HL-60/S4 treated with phorbol 12-myristate 13-acetate at 8.2 ng/mL for 4 days and 3 days (cell line): Measurements from ENCODE around the gene LBX1.
"Not testable (repeated sequence)": the region's sequence is repeated elsewhere in the genome, so short reads cannot be mapped to it uniquely, and the experiment has no call there.

Experiments used
- in situ Hi-C: fragments of 300-500 bp; cut with MboI; formaldehyde crosslinking; loops from 2 replicates; pipeline ENCODE4 v1.15.0; 2022; ENCODE audit warnings: low sequenced_read_pairs

LBX1 gene

GRCh38 chr10:101215397-101216206 lies 13.7 kb downstream of the LBX1 start:
- in situ Hi-C loops = loop anchor here (25.0 kb wide), 1 partner anchor 347 kb away; no protein-coding TSS in a partner anchor

- in situ Hi-C loops = loop anchor here (25.0 kb wide), 1 partner anchor 348 kb away; no protein-coding TSS in a partner anchor
These were observed 14.5 kb downstream of the LBX1 start for GRCh38 chr10:101214446-101215396.

GRCh38 chr10:101208543-101208942 lies 20.7 kb downstream of the LBX1 start:
- in situ Hi-C loops = loop anchor here (25.0 kb wide), 1 partner anchor 354 kb away; no protein-coding TSS in a partner anchor

- in situ Hi-C loops = loop anchor here (25.0 kb wide), 1 partner anchor 355 kb away; no protein-coding TSS in a partner anchor
These were observed 22.2 kb downstream of the LBX1 start for GRCh38 chr10:101207026-101207425.

GRCh38 chr10:101202667-101203066 lies 26.6 kb downstream of the LBX1 start:
- in situ Hi-C loops = loop anchor here (25.0 kb wide), 1 partner anchor 360 kb away; no protein-coding TSS in a partner anchor

GRCh38 chr10:101198326-101198977 lies 30.8 kb downstream of the LBX1 start:
- in situ Hi-C loops = not testable (repeated sequence)

- in situ Hi-C loops = no loop called here
These were observed 33.3 kb downstream of the LBX1 start for GRCh38 chr10:101195921-101196320.

GRCh38 chr10:101189461-101190401 lies 39.5 kb downstream of the LBX1 start:
- in situ Hi-C loops = no loop called here

- in situ Hi-C loops = no loop called here
These were observed 40.3 kb downstream of the LBX1 start for GRCh38 chr10:101188942-101189341.

- in situ Hi-C loops = no loop called here
These were observed 45.6 kb downstream of the LBX1 start for GRCh38 chr10:101183458-101184183.

GRCh38 chr10:101182936-101183335 lies 46.3 kb downstream of the LBX1 start:
- in situ Hi-C loops = no loop called here
